ENCODE results near the gene ATPAF1. TPM values are rescaled to one million over a fixed set of nuclear protein-coding genes. Genes with fewer than 3 reads are reported as not detected.

ATPAF1 gene
- total and polyA plus RNA-seq, 9 of the 15 experiments (the other 6 are each of a cell fraction or from before 2014, with no cell fraction given) = 6.3 to 56.2 (median 27.4) TPM

- TF ChIP-seq ZNF764 (CRISPR knock-in tag; IDR thresholded peaks at IDR 0.05; ENCODE audit: low read depth) (peak; percentile 73; the same call in 1 of the 2 replicates), ELF1 (tag; IDR thresholded peaks at IDR 0.05) (peak; percentile 89), SIX5 (IDR thresholded peaks at IDR 0.05; ENCODE audit: borderline replicate concordance in 1 of 2, insufficient read depth in 1 of 2, low read depth in 1 of 2, low read length in 2 of 2) (no peak), SMARCE1 (IDR thresholded peaks at IDR 0.05) (no peak), NFYB (IDR thresholded peaks at IDR 0.05; ENCODE audit: extremely low read depth, insufficient read length) (no peak), SAFB2 (IDR thresholded peaks at IDR 0.05; ENCODE audit: borderline replicate concordance, low read depth, low read length, severe bottlenecking) (no peak), TSC22D4 (tag; IDR thresholded peaks at IDR 0.05) (no peak), MTA1 (IDR thresholded peaks at IDR 0.05; ENCODE audit: borderline replicate concordance) (no peak; the same call in 1 of the 2 replicates), PCBP1 (IDR thresholded peaks at IDR 0.05; ENCODE audit: low read depth, low read length, poor library complexity, severe bottlenecking) (no peak), NONO (IDR thresholded peaks at IDR 0.05; ENCODE audit: low read depth in 2 of 2, low read length in 1 of 2) (no peak; a peak in 1 of 4 replicates), ETS2 (tag; IDR thresholded peaks at IDR 0.05; ENCODE audit: borderline replicate concordance, poor library complexity, severe bottlenecking) (no peak), HMBOX1 (IDR thresholded peaks at IDR 0.05) (no peak), TRIM28 (IDR thresholded peaks at IDR 0.05) (peak; percentile 65; the same call in 1 of the 2 replicates), POLR3A (IDR thresholded peaks at IDR 0.05; ENCODE audit: borderline replicate concordance, extremely low read depth, insufficient read depth, insufficient read length) (no peak), MYC (IDR thresholded peaks at IDR 0.05; ENCODE audit: low read depth, low read length) (peak; percentile 47; the same call in 1 of the 2 replicates), MYC (CRISPR knock-in tag; IDR thresholded peaks at IDR 0.05; ENCODE audit: borderline replicate concordance, low read depth) (no peak), MEIS2 (IDR thresholded peaks at IDR 0.05; ENCODE audit: partially characterized antibody) (peak; percentile 95), ERF (CRISPR knock-in tag; IDR thresholded peaks at IDR 0.05) (peak; percentile 91; the same call in 1 of the 2 replicates)
- TF ChIP-seq, protein P1, sequence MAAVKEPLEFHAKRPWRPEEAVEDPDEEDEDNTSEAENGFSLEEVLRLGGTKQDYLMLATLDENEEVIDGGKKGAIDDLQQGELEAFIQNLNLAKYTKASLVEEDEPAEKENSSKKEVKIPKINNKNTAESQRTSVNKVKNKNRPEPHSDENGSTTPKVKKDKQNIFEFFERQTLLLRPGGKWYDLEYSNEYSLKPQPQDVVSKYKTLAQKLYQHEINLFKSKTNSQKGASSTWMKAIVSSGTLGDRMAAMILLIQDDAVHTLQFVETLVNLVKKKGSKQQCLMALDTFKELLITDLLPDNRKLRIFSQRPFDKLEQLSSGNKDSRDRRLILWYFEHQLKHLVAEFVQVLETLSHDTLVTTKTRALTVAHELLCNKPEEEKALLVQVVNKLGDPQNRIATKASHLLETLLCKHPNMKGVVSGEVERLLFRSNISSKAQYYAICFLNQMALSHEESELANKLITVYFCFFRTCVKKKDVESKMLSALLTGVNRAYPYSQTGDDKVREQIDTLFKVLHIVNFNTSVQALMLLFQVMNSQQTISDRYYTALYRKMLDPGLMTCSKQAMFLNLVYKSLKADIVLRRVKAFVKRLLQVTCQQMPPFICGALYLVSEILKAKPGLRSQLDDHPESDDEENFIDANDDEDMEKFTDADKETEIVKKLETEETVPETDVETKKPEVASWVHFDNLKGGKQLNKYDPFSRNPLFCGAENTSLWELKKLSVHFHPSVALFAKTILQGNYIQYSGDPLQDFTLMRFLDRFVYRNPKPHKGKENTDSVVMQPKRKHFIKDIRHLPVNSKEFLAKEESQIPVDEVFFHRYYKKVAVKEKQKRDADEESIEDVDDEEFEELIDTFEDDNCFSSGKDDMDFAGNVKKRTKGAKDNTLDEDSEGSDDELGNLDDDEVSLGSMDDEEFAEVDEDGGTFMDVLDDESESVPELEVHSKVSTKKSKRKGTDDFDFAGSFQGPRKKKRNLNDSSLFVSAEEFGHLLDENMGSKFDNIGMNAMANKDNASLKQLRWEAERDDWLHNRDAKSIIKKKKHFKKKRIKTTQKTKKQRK (IDR thresholded peaks at IDR 0.05; ENCODE audit: borderline replicate concordance, low read depth, low read length) = no peak
- TF ChIP-seq, protein P2, sequence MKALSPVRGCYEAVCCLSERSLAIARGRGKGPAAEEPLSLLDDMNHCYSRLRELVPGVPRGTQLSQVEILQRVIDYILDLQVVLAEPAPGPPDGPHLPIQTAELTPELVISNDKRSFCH (CRISPR knock-in tag; IDR thresholded peaks at IDR 0.05) = no peak
- TF ChIP-seq, protein P2 (tag; IDR thresholded peaks at IDR 0.05) = no peak
Measured at GRCh38 chr1:46603858-46604549, 64.2 kb downstream of the ATPAF1 start, which contains the start of gene MKNK1 (continued).

Data from K562 (cell line).